ENCODE measurements around the gene TMEM132D. TPM values are rescaled to one million over a fixed set of nuclear protein-coding genes. Genes with fewer than 3 reads are reported as not detected.

The TMEM132D gene
- polyA plus RNA-seq, 1 donor from 2014 or later: 1.3 TPM

DNA sequence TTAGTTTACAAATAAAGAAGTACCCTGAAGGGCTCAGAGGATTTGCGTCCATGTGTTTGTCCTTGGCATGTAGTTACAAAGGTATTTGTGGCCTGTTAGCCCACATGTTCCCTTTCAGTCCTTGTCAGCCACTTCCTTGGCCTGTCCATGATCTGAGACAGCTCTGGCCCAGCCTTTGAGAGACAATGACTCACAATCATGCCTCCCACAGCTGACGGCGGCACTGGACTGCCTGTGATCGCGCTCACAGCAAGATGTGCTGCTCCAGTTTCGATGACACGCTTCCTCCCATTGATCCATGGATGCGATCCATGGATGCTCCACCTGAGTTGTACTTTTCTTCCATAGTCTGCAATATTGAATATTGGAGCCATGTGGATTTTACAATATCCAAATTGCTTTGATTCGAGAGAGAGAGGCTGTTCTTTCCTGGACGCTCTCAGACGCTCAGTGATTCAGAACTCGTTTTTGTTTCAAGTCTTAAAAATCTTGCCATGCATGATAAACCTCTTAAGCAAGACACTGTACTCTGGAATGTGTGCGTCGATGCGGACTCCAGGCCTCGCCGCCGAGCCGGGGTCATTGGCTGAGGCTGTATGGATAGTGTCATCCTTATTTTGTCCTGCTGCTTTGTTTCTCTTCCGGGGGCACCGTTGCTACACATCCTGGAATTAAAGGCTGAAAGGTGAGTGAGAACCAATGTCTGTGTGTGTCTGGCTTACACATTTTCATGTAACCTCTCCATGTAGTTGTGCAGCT is 830.5 kb downstream of the TMEM132D start:
- Histone ChIP-seq H3K9ac (ENCODE audit: low read length) (no peak overlapping the region), H3K79me2 (replicated peaks; ENCODE audit: insufficient read depth, low read length) (no peaks in the 10 kb centered on the region), H3K4me3 (ENCODE audit: low read length) (no peak overlapping the region), H3K9me2 (ENCODE audit: insufficient read depth, low read length) (no peaks in the 10 kb centered on the region), H3F3A (ENCODE audit: insufficient read depth, low read length, poor library complexity, severe bottlenecking) (peaks cover 6% of the 10 kb centered on the region), H3K27me3 (ENCODE audit: insufficient read depth, low read depth, low read length) (no peaks in the 10 kb centered on the region), H4K20me1 (ENCODE audit: insufficient read depth) (no peaks in the 10 kb centered on the region), H2AFZ (ENCODE audit: low read depth, low read length) (no peak overlapping the region), H3K4me2 (ENCODE audit: low read length) (no peak overlapping the region), H3K36me3 (ENCODE audit: insufficient read depth, low read length) (no peaks in the 10 kb centered on the region), H3K9me3 (ENCODE audit: low read length) (no peaks in the 10 kb centered on the region), H3K27ac (ENCODE audit: low read length) (no peak overlapping the region)
- TF ChIP-seq MXI1 (conservative IDR thresholded peaks at IDR 0.05; ENCODE audit: poor library complexity, severe bottlenecking) (no peak), SMC3 (conservative IDR thresholded peaks at IDR 0.05; ENCODE audit: poor library complexity) (no peak), RAD21 (conservative IDR thresholded peaks at IDR 0.05) (no peak), EP300 (conservative IDR thresholded peaks at IDR 0.05; ENCODE audit: poor library complexity, severe bottlenecking) (no peak), EZH2 (IDR thresholded peaks at IDR 0.05; ENCODE audit: borderline replicate concordance, insufficient read depth, low read length, poor library complexity, severe bottlenecking) (no peak), POLR2AphosphoS5 (IDR thresholded peaks at IDR 0.05) (no peak), TAF1 (IDR thresholded peaks at IDR 0.05; ENCODE audit: low read depth) (no peak)
- TF ChIP-seq, protein P1, sequence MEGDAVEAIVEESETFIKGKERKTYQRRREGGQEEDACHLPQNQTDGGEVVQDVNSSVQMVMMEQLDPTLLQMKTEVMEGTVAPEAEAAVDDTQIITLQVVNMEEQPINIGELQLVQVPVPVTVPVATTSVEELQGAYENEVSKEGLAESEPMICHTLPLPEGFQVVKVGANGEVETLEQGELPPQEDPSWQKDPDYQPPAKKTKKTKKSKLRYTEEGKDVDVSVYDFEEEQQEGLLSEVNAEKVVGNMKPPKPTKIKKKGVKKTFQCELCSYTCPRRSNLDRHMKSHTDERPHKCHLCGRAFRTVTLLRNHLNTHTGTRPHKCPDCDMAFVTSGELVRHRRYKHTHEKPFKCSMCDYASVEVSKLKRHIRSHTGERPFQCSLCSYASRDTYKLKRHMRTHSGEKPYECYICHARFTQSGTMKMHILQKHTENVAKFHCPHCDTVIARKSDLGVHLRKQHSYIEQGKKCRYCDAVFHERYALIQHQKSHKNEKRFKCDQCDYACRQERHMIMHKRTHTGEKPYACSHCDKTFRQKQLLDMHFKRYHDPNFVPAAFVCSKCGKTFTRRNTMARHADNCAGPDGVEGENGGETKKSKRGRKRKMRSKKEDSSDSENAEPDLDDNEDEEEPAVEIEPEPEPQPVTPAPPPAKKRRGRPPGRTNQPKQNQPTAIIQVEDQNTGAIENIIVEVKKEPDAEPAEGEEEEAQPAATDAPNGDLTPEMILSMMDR (IDR thresholded peaks at IDR 0.05; ENCODE audit: poor library complexity, severe bottlenecking): no peak
- TF ChIP-seq, protein P2, sequence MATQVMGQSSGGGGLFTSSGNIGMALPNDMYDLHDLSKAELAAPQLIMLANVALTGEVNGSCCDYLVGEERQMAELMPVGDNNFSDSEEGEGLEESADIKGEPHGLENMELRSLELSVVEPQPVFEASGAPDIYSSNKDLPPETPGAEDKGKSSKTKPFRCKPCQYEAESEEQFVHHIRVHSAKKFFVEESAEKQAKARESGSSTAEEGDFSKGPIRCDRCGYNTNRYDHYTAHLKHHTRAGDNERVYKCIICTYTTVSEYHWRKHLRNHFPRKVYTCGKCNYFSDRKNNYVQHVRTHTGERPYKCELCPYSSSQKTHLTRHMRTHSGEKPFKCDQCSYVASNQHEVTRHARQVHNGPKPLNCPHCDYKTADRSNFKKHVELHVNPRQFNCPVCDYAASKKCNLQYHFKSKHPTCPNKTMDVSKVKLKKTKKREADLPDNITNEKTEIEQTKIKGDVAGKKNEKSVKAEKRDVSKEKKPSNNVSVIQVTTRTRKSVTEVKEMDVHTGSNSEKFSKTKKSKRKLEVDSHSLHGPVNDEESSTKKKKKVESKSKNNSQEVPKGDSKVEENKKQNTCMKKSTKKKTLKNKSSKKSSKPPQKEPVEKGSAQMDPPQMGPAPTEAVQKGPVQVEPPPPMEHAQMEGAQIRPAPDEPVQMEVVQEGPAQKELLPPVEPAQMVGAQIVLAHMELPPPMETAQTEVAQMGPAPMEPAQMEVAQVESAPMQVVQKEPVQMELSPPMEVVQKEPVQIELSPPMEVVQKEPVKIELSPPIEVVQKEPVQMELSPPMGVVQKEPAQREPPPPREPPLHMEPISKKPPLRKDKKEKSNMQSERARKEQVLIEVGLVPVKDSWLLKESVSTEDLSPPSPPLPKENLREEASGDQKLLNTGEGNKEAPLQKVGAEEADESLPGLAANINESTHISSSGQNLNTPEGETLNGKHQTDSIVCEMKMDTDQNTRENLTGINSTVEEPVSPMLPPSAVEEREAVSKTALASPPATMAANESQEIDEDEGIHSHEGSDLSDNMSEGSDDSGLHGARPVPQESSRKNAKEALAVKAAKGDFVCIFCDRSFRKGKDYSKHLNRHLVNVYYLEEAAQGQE (IDR thresholded peaks at IDR 0.05; ENCODE audit: borderline replicate concordance): no peak

- H3K9me2 ChIP-seq (ENCODE audit: insufficient read depth, low read length): no peaks in the 10 kb centered on the region
- peak overlapping the region; percentile 30 for H2AFZ ChIP-seq (ENCODE audit: low read depth, low read length)
- peak overlapping the region; percentile 0 for H3K4me3 ChIP-seq (ENCODE audit: low read length)
- H3K36me3 ChIP-seq (ENCODE audit: insufficient read depth, low read length): no peaks in the 10 kb centered on the region
- peak overlapping the region; percentile 69 for H3K27ac ChIP-seq (ENCODE audit: low read length)
- no peaks in the 10 kb centered on the region for H3K27me3 ChIP-seq (ENCODE audit: insufficient read depth, low read depth, low read length)
- TF ChIP-seq EP300 (conservative IDR thresholded peaks at IDR 0.05; ENCODE audit: poor library complexity, severe bottlenecking) (peak; percentile 64), POLR2AphosphoS5 (IDR thresholded peaks at IDR 0.05) (peak; percentile 39), EZH2 (IDR thresholded peaks at IDR 0.05; ENCODE audit: borderline replicate concordance, insufficient read depth, low read length, poor library complexity, severe bottlenecking) (no peak), MXI1 (conservative IDR thresholded peaks at IDR 0.05; ENCODE audit: poor library complexity, severe bottlenecking) (peak; percentile 36), TAF1 (IDR thresholded peaks at IDR 0.05; ENCODE audit: low read depth) (no peak), SMC3 (conservative IDR thresholded peaks at IDR 0.05; ENCODE audit: poor library complexity) (peak; percentile 27)
- TF ChIP-seq, protein P2 (IDR thresholded peaks at IDR 0.05; ENCODE audit: borderline replicate concordance): no peak
- TF ChIP-seq, protein P1 (IDR thresholded peaks at IDR 0.05; ENCODE audit: poor library complexity, severe bottlenecking): no peak
- H3F3A ChIP-seq (ENCODE audit: insufficient read depth, low read length, poor library complexity, severe bottlenecking): peaks cover 6% of the 10 kb centered on the region
- H4K20me1 ChIP-seq (ENCODE audit: insufficient read depth): no peaks in the 10 kb centered on the region
- H3K79me2 ChIP-seq (replicated peaks; ENCODE audit: insufficient read depth, low read length): no peaks in the 10 kb centered on the region
- peak overlapping the region; percentile 29 for H3K9ac ChIP-seq (ENCODE audit: low read length)
- no peak overlapping the region for H3K4me2 ChIP-seq (ENCODE audit: low read length)
- H3K9me3 ChIP-seq (ENCODE audit: low read length): no peaks in the 10 kb centered on the region
Measured at GRCh38 chr12:129071362-129071761, 832.5 kb downstream of the TMEM132D start.

Measured in neural cell (in vitro differentiated cells).